LNCAP (cell line): Measurements from ENCODE around the gene CD300C.

Source experiments
- TF ChIP-seq, protein P1 (sequence below): fragments of 450-650 bp; IDR thresholded peaks from 2 replicates; pipeline ENCODE4 v1.5.1; 2017; ENCODE audit warnings: mild to moderate bottlenecking

CD300C gene

DNA sequence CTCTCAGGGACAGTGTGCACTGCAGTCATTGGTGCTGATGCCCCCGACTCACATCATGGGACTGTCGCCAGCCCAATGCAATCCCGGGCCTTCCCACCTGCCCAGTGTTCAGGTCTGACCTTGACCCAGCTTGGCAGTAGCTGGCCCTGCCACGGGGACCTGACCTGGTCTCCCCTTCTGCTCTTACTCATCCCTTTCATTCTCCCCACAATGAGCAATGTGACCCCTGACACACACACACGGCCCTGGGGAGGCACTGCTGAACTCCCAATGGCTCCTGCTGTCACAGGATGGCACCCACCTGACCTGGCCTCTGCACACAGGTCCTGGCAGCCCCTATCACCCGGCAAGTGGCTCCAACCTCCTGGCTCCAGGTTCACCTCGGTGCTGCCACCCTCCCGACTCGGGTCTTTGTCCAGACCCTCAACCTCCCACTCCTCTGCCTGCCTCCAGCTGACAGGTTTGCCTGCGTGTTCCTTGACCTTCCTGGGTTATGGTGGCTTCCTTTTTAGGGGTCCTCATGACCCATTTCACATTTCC is 6.6 kb downstream of the CD300C start:
- TF ChIP-seq, protein P1, sequence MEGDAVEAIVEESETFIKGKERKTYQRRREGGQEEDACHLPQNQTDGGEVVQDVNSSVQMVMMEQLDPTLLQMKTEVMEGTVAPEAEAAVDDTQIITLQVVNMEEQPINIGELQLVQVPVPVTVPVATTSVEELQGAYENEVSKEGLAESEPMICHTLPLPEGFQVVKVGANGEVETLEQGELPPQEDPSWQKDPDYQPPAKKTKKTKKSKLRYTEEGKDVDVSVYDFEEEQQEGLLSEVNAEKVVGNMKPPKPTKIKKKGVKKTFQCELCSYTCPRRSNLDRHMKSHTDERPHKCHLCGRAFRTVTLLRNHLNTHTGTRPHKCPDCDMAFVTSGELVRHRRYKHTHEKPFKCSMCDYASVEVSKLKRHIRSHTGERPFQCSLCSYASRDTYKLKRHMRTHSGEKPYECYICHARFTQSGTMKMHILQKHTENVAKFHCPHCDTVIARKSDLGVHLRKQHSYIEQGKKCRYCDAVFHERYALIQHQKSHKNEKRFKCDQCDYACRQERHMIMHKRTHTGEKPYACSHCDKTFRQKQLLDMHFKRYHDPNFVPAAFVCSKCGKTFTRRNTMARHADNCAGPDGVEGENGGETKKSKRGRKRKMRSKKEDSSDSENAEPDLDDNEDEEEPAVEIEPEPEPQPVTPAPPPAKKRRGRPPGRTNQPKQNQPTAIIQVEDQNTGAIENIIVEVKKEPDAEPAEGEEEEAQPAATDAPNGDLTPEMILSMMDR = no peak

DNA sequence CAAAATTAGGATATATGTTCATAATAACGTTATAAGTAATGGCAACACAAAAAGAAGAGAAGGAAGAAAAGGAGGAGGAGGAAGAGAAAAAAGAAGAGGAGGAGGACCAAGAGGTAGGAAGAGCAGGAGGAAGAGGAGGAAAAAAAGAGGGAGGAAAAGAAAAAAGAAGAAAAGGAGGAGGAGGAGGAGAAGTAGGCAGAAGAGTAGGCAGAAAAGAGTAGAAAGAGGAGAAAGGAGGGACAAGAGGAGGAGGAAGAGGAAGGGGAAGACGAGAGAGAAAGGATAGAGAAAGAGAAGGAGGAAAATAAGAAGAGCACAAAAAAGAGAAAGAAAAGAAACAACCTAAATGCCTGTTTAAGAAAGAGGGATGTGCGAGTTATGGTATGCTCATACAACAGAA is 9.0 kb downstream of the CD300C start:
- TF ChIP-seq, protein P1 = no peak

DNA sequence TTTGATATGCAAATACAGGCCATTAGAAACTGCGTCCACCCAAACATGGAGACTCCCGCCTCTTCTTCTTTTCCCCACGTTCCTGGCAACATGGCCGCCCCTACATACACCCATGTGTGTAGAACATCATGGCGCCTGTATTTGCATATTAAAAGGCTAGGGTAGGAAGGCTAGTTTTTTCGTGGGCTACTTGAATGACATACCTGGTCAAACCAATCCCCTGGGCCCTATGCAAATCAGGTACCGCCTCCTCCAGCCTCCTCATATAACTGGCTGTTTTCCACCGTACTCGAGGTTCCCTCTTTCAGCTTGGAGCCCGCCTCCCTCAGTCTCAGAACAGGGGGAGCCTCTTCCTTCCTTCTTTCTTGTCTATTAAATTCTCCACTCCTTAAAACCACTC is 13.8 kb downstream of the CD300C start:
- TF ChIP-seq, protein P1 = no peak

DNA sequence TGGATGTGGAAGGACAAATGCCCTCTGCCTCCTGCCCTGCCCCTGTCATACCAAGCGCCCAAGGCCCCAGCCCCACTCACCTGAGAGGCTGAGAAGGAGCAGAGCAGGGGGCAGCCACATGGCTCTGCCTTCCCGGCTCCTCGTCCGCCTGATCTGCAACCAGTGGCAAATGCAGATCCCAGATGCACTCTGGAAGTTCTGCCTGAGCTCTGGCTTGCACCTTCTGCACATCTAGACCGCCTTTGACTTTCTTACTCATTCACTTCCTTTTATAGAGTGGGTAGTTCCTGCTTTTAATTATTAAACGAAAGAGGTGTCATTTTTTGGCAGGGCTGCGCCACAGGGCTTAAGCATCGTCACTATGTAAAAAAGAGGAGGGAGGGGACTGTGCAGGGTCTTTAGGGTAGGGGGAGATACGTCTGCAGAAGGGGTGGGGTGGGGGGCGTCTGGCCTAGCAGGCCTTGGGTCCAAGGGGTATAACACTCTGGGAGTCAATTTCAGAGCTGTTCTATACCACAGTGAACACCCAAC is 14.6 kb downstream of the CD300C start, which contains the start of gene CD300LB:
Gene CD300LB (minus strand): TSS at position 245 of the 531 bp plus-strand sequence. CDS start 125 bp downstream, at position 120.
- TF ChIP-seq, protein P1 = no peak

DNA sequence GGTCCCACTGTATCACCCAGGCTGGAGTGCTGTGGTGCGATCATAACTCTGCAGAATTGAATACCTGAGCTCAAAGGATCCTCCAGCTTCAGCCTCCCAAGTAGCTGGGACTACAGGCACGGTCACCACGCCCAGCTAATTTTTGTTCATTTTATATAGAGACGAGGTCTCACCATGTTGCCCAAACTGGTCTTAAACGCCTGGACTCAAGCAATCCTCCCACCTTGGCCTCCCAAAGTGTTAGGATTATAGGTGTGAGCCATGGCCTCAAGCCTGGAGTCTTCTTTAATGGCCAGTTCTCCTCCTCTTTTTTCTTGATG is 15.1 kb downstream of the CD300C start:
- TF ChIP-seq, protein P1 = no peak

DNA sequence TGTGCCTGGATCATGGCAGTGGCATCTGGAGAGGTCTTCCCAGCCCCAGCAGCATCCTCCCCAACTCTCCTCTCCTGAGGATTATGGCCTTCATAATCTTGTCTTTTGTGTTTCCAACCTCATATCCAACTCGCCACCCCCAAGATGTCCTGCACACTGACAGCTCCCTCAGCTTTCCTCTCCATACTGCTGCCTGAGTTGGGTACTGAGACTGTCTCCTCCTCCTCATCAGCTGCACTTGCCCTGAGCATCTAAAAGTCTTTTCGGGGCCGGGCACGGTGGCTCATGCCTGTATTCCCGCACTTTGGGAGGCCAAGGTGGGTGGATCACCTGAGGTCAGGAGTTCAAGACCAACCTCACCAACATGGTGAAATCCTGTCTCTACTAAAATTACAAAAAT is 16.7 kb downstream of the CD300C start:
- TF ChIP-seq, protein P1 = no peak

DNA sequence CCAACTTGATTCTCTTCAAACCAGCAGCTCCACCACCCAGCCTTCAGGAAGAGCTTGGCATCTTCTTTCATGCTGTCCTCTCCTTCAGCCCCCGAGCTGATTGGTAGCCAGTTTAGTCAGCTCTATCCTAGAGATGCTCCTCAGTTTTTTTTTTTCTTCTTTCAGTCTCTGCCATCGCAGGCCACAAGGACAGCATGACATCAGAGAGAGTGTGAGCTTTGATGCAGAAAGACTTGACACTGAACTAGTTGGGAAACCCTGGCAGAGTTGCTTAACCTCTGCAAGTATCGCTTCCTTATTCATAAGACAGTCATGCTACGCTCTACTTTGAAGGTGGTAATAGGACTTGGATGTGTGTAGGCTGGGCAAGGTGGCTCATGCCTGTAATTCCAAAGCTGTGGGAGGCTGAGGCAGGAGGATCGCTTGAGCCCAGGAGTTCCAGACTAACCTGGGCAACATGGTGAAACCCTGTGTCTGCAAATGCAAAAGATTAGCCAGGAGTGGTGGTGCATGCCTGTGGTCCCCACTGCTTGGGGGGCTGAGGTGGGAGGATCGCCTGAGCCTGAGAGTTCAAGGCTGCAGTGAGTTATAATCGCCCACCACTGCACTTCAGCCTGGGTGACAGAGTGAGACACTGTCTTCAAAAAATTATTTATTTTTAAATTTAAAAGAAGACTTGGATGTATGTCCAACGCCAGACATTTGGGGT is 17.3 kb downstream of the CD300C start:
- TF ChIP-seq, protein P1 = no peak
